Gastroesophageal sphincter (tissue), 4 donors: Measurements from ENCODE around the gene PLXNB3. TPM values are rescaled to one million over a fixed set of nuclear protein-coding genes. Genes with fewer than 3 reads are reported as not detected.

Experiments used
- ATAC-seq: fragments of 150-250 bp; one replicate; pipeline ENCODE4 v1.9.1; 2016; ENCODE audit warnings: mild to moderate bottlenecking, moderate library complexity
- H3K27ac ChIP-seq, 4 donors: fragments of 200-600 bp; sonication (generic) in 3 of 4; 1 replicate in 3 of 4; 2 replicates in 1 of 4; pipeline ENCODE4 v1.5.1; 2016 to 2019
- H3K27me3 ChIP-seq: fragments of 200-600 bp; sonication (generic); one replicate; pipeline ENCODE4 v1.5.1; 2019
- H3K36me3 ChIP-seq, 2 donors: fragments of 200-600 bp; sonication (generic); one replicate each; pipeline ENCODE4 v1.5.1; 2019; ENCODE audit warnings: control low read depth in 1 of 2
- H3K4me1 ChIP-seq, 3 donors: fragments of 200-600 bp; sonication (generic); 1 replicate in 2 of 3; 2 replicates in 1 of 3; pipeline ENCODE4 v1.5.1; 2016 to 2019; ENCODE audit warnings: control low read depth in 2 of 3
- H3K4me3 ChIP-seq, 2 donors: fragments of 200-600 bp; sonication (generic); one replicate each; pipeline ENCODE4 v1.5.1; 2019; ENCODE audit warnings: mild to moderate bottlenecking in 1 of 2, moderate library complexity in 1 of 2
- H3K9me3 ChIP-seq, 3 donors: fragments of 200-600 bp; sonication (generic); one replicate each; pipeline ENCODE4 v1.5.1; 2017 to 2019; ENCODE audit warnings: control low read depth in 2 of 3
- CTCF ChIP-seq, 4 experiments: fragments of 200-600 bp in 2 of 4; fragments of 450-650 bp in 2 of 4; sonication (generic) in 1 of 4; IDR thresholded peaks; one replicate each; pipeline ENCODE4 v1.5.1; 2017 to 2019; ENCODE audit warnings: antibody characterized with exemption in 4 of 4, mild to moderate bottlenecking in 2 of 4, moderate library complexity in 2 of 4
- EP300 ChIP-seq: sonication (generic); formaldehyde crosslinking; IDR thresholded peaks from one replicate; pipeline ENCODE4 v1.6.1; 2017; ENCODE audit warnings: antibody characterized with exemption, mild to moderate bottlenecking
- POLR2A ChIP-seq, 2 donors: fragments of 450-650 bp; IDR thresholded peaks; one replicate each; pipeline ENCODE4 v1.6.1; 2017; ENCODE audit warnings: antibody characterized with exemption in 2 of 2, mild to moderate bottlenecking in 2 of 2, moderate library complexity in 1 of 2
- POLR2AphosphoS5 ChIP-seq: sonication (generic); formaldehyde crosslinking; IDR thresholded peaks from one replicate; pipeline ENCODE4 v1.6.1; 2017; ENCODE audit warnings: antibody characterized with exemption
- WGBS, 2 donors: methylation state at CpG; one replicate each; pipeline ENCODE4 v1.1.5; 2018; ENCODE audit warnings: low coverage in 1 of 2; 5-methylcytosine and 5-hydroxymethylcytosine counted together
- total RNA-seq, 4 donors: library from RNA; depleted of rRNA; stranded (reverse); fragments of >200 nt; gene quantifications; one replicate each; pipeline ENCODE4 v1.1.0, GENCODE V29; 2016

Gene PLXNB3
- total RNA-seq, 4 donors from 2014 or later: 9.2 to 19.2 (median 16.8) TPM

- H3K36me3 ChIP-seq: peaks cover 0 to 38% of the 10 kb centered on the region in 2 donors
- H3K9me3 ChIP-seq: no peaks in the 10 kb centered on the region
- 80 to 82% methylated on average over 2 to 5 of the region's 56 CpGs for WGBS, 2 donors
- H3K4me3 ChIP-seq: peak overlapping the region in 1 of 2 donors; percentile 46
- H3K27ac ChIP-seq: peak overlapping the region in 2 of 4 donors; percentile 59 to 78
- TF ChIP-seq EP300: no peak
- ATAC-seq: no peak
- peaks cover 0 to 36% (median 4%) of the 10 kb centered on the region in 3 donors for H3K4me1 ChIP-seq
- H3K27me3 ChIP-seq: no peaks in the 10 kb centered on the region
Observed at GRCh38 chrX:153766871-153767673, 3.0 kb downstream of the PLXNB3 start.

DNA sequence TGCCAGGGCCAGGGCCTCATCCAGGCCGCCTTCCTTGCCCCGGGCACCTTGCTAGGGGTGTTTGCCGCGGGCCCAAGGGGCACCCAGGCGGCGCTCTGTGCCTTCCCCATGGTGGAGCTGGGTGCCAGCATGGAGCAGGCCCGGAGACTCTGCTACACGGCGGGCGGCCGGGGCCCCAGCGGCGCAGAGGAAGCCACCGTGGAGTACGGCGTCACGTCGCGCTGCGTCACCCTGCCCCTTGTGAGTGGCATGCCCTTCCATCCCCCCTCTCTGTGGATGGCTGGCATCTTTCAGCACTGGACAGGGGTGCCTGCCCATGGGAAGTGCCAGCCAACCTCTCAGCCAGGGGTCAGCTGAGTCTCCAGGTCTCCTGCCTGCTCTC lies 3.6 kb downstream of the PLXNB3 start:
- H3K4me1 ChIP-seq: peaks cover 0 to 36% (median 4%) of the 10 kb centered on the region in 3 donors
- H3K36me3 ChIP-seq: peaks cover 0 to 44% of the 10 kb centered on the region in 2 donors
- TF ChIP-seq POLR2A (IDR thresholded peaks at IDR 0.05) (no peak), EP300 (no peak), POLR2AphosphoS5 (no peak), CTCF (IDR thresholded peaks at IDR 0.05) (no peak)
- no peaks in the 10 kb centered on the region for H3K9me3 ChIP-seq
- 90% methylated on average over 2 of the region's 20 CpGs; no CpG with 5 or more reads in 1 of the 2 donors for WGBS, 2 donors
- H3K27ac ChIP-seq: peak overlapping the region in 1 of 4 donors; percentile 59
- no peak for ATAC-seq
- H3K27me3 ChIP-seq: no peaks in the 10 kb centered on the region
- H3K4me3 ChIP-seq: peak overlapping the region in 1 of 2 donors; percentile 46

DNA sequence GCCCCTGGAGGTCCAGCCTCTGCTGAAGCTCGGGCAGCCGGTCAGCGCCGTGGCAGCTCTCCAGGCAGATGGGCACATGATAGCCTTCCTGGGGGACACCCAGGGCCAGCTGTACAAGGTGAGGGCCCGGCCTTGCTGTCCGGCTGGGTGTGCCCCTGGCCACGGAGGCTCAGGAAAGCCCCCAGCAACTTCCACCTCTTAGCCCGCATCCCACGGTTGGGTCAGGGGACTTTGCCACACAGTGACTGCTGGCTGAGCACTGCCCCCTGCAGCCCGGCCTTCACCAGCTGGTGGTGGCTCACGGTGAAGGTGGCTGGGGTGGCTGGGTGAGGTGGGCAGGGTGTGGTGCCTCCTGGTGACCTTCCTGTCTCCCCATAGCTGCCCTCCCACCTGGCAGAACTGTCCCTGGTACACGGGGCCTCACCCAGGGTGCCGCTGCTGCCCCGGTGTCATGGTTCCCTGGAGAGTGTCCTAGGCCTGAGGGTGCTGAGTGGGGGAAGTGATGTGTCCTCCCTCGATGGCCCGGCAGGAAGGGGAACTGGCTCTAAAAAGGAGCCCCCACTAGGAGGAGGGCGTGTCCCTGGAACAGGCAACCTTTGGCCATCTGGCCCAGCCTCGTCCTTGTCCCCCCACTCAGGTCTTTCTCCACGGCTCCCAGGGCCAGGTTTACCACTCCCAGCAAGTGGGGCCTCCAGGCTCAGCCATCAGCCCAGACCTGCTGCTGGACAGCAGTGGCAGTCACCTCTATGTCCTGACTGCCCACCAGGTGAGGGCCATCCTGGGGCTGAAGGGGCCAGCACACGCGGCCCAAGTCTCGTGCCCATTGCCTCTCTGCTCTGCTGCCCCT lies 4.5 kb downstream of the PLXNB3 start:
- Histone ChIP-seq H3K4me1 (peaks cover 0 to 36% (median 4%) of the 10 kb centered on the region in 3 donors), H3K36me3 (peaks cover 0 to 53% of the 10 kb centered on the region in 2 donors), H3K4me3 (no peak overlapping the region), H3K9me3 (no peaks in the 10 kb centered on the region), H3K27ac (no peak overlapping the region), H3K27me3 (no peaks in the 10 kb centered on the region)
- no CpG with 5 or more reads among the region's 22 CpGs for WGBS, 2 donors
- TF ChIP-seq CTCF (IDR thresholded peaks at IDR 0.05) (no peak), EP300 (no peak), POLR2A (IDR thresholded peaks at IDR 0.05) (no peak), POLR2AphosphoS5 (no peak)
- no peak for ATAC-seq

DNA sequence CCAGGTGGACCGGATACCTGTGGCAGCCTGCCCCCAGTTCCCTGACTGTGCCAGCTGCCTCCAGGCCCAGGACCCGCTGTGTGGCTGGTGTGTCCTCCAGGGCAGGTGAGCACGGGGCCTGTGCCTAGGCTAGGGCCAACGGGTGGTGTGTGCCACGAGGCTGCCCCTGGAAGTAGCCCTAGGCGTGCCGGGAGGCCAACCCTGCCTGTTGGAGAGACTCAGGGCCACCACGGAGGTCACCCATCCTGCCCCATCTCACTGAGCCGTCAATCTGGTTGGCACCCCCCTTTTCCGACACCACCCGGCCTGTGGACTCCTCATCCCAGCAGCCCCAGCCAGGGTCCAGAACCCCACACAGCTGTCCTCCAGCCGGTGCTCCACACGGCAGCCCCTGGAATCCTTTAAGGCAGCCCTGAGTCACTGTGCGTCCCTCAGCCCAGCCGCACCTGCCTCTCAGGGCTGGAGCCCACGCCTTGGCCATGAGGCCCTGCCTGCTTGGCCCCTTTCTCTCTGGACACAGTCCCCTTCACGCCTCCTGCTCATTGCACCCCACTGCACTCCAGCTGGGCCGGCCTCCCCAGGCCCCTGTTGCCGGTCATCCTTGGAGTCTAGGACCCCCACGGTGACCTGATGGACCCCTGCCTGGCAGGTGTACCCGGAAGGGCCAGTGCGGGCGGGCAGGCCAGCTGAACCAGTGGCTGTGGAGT lies 5.3 kb downstream of the PLXNB3 start:
- no peak overlapping the region for H3K27ac ChIP-seq
- WGBS, 2 donors: no CpG with 5 or more reads among the region's 23 CpGs
- H3K27me3 ChIP-seq: no peaks in the 10 kb centered on the region
- no peak for TF ChIP-seq EP300
- no peak for TF ChIP-seq POLR2AphosphoS5
- no peak for TF ChIP-seq POLR2A (IDR thresholded peaks at IDR 0.05)
- TF ChIP-seq CTCF (IDR thresholded peaks at IDR 0.05): no peak
- peaks cover 0 to 34% (median 4%) of the 10 kb centered on the region in 3 donors for H3K4me1 ChIP-seq
- no peak overlapping the region for H3K4me3 ChIP-seq
- H3K9me3 ChIP-seq: no peaks in the 10 kb centered on the region
- peaks cover 0 to 60% of the 10 kb centered on the region in 2 donors for H3K36me3 ChIP-seq
- ATAC-seq: no peak
